Astrocyte (in vitro differentiated cells and primary cell): ENCODE measurements around the gene FUT2. TPM values are rescaled to one million over a fixed set of nuclear protein-coding genes. Genes with fewer than 3 reads are reported as not detected.

Experiments
- DNase-seq: peaks from one replicate; pipeline ENCODE4 v3.0.0-alpha.2; 2010; ENCODE audit warnings: low read depth
- FAIRE-seq: peaks from 2 replicates; lab custom pipeline; 2011; peaks lifted over from hg19 to GRCh38; lab: Jason Lieb, UNC
- H2AFZ ChIP-seq: 2 replicates; pipeline ENCODE4 v1.6.0; 2012; ENCODE audit warnings: low read depth, low read length, inconsistent platforms
- H3K27ac ChIP-seq: 2 replicates; pipeline ENCODE4 v1.5.1; 2011; ENCODE audit warnings: low read depth, low read length, inconsistent platforms
- H3K27me3 ChIP-seq: 2 replicates; pipeline ENCODE4 v1.6.0; 2011; ENCODE audit warnings: low read length, inconsistent platforms; ENCODE audit not compliant: insufficient read depth
- H3K36me3 ChIP-seq: 2 replicates; pipeline ENCODE4 v1.5.1; 2011; ENCODE audit warnings: low read length, inconsistent platforms; ENCODE audit not compliant: insufficient read depth
- H3K4me1 ChIP-seq: 2 replicates; pipeline ENCODE4 v1.5.1; 2011; ENCODE audit warnings: low read length, inconsistent platforms; ENCODE audit not compliant: insufficient read depth
- H3K4me2 ChIP-seq: 2 replicates; pipeline ENCODE4 v1.6.0; 2012; ENCODE audit warnings: low read length, inconsistent platforms
- H3K4me3 ChIP-seq: 2 replicates; pipeline ENCODE4 v1.5.1; 2011; ENCODE audit warnings: low read depth, mild to moderate bottlenecking, low read length, inconsistent platforms; ENCODE audit not compliant: insufficient read depth
- H3K79me2 ChIP-seq: 2 replicates; pipeline ENCODE4 v1.6.0; 2012; ENCODE audit warnings: mild to moderate bottlenecking, low read length, inconsistent platforms; ENCODE audit not compliant: insufficient read depth
- H3K9ac ChIP-seq: 2 replicates; pipeline ENCODE4 v1.6.0; 2012; ENCODE audit warnings: mild to moderate bottlenecking, low read length, inconsistent platforms
- H3K9me3 ChIP-seq: 2 replicates; pipeline ENCODE4 v1.5.1; 2012; ENCODE audit warnings: low read depth, mild to moderate bottlenecking, low read length, inconsistent platforms; ENCODE audit not compliant: insufficient read depth
- H4K20me1 ChIP-seq: 2 replicates; pipeline ENCODE4 v1.6.0; 2012; ENCODE audit warnings: low read length, inconsistent platforms; ENCODE audit not compliant: insufficient read depth
- H3K27ac Mint-ChIP-seq: one replicate; pipeline ENCODE4 v1.8.0; 2021; ENCODE audit warnings: mild to moderate bottlenecking, mixed read lengths; ENCODE audit not compliant: unreplicated experiment
- H3K27me3 Mint-ChIP-seq: one replicate; pipeline ENCODE4 v1.8.0; 2021; ENCODE audit warnings: low read depth, mixed read lengths; ENCODE audit not compliant: unreplicated experiment
- H3K36me3 Mint-ChIP-seq: one replicate; pipeline ENCODE4 v1.8.0; 2021; ENCODE audit warnings: low read depth, mixed read lengths; ENCODE audit not compliant: unreplicated experiment
- H3K4me1 Mint-ChIP-seq: one replicate; pipeline ENCODE4 v1.8.0; 2021; ENCODE audit warnings: low read depth, mixed read lengths; ENCODE audit not compliant: unreplicated experiment
- H3K4me3 Mint-ChIP-seq: one replicate; pipeline ENCODE4 v1.8.0; 2021; ENCODE audit warnings: mild to moderate bottlenecking, moderate library complexity, mixed read lengths; ENCODE audit not compliant: unreplicated experiment
- H3K9me3 Mint-ChIP-seq: one replicate; pipeline ENCODE4 v1.8.0; 2021; ENCODE audit warnings: mild to moderate bottlenecking, mixed read lengths; ENCODE audit not compliant: unreplicated experiment
- CTCF ChIP-seq: IDR thresholded peaks from 2 replicates; pipeline ENCODE4 v1.5.1; 2011; ENCODE audit warnings: low read depth, mild to moderate bottlenecking, inconsistent platforms, low read length, moderate library complexity; ENCODE audit not compliant: insufficient read depth
- EZH2 ChIP-seq: IDR thresholded peaks from 2 replicates; pipeline ENCODE4 v1.6.1; 2012; ENCODE audit warnings: mild to moderate bottlenecking, low read length, inconsistent platforms; ENCODE audit not compliant: insufficient read depth
- total RNA-seq: library from RNA; stranded (reverse); gene quantifications from 2 replicates; pipeline ENCODE4 v1.2.1, GENCODE V29; 2021

FUT2 gene
- total RNA-seq, 1 donor from 2014 or later, result not detected

GRCh38 chr19:48658483-48658882 is 37.3 kb upstream of the FUT2 start:
- H3K9me3 Mint-ChIP-seq, result no peaks in the 10 kb centered on the region
- Histone ChIP-seq H3K4me2 (no peak overlapping the region), H3K27ac (no peak overlapping the region), H3K36me3 (no peaks in the 10 kb centered on the region), H2AFZ (no peak overlapping the region), H3K27me3 (no peaks in the 10 kb centered on the region), H3K79me2 (no peaks in the 10 kb centered on the region), H3K9ac (no peak overlapping the region), H4K20me1 (no peaks in the 10 kb centered on the region), H3K4me3 (no peak overlapping the region), H3K4me1 (peaks cover 16% of the 10 kb centered on the region), H3K9me3 (no peaks in the 10 kb centered on the region)
- H3K4me3 Mint-ChIP-seq, result no peak overlapping the region
- H3K27ac Mint-ChIP-seq, result no peak overlapping the region
- no peak for DNase-seq
- TF ChIP-seq EZH2, result no peak
- peaks cover 3% of the 10 kb centered on the region for H3K27me3 Mint-ChIP-seq
- peaks cover 6% of the 10 kb centered on the region for H3K4me1 Mint-ChIP-seq
- FAIRE-seq, result no peak
- H3K36me3 Mint-ChIP-seq, result peaks cover 2% of the 10 kb centered on the region

GRCh38 chr19:48659768-48660167 is 36.0 kb upstream of the FUT2 start:
- FAIRE-seq (no peak), DNase-seq (no peak)
- no peaks in the 10 kb centered on the region for H4K20me1 ChIP-seq
- H3K4me3 ChIP-seq, result no peak overlapping the region
- Mint-ChIP-seq H3K4me3 (no peak overlapping the region), H3K4me1 (peaks cover 6% of the 10 kb centered on the region), H3K36me3 (peaks cover 2% of the 10 kb centered on the region), H3K27ac (no peak overlapping the region), H3K9me3 (no peaks in the 10 kb centered on the region), H3K27me3 (peaks cover 3% of the 10 kb centered on the region)
- H3K79me2 ChIP-seq, result no peaks in the 10 kb centered on the region
- no peak overlapping the region for H2AFZ ChIP-seq
- H3K36me3 ChIP-seq, result no peaks in the 10 kb centered on the region
- H3K9me3 ChIP-seq, result no peaks in the 10 kb centered on the region
- no peaks in the 10 kb centered on the region for H3K27me3 ChIP-seq
- H3K4me1 ChIP-seq, result peaks cover 11% of the 10 kb centered on the region
- no peak overlapping the region for H3K27ac ChIP-seq
- H3K9ac ChIP-seq, result no peak overlapping the region
- TF ChIP-seq EZH2 (no peak), CTCF (no peak)
- H3K4me2 ChIP-seq, result no peak overlapping the region

- no peak overlapping the region for H3K27ac Mint-ChIP-seq
- FAIRE-seq, result peak; percentile 70
- peaks cover 6% of the 10 kb centered on the region for H3K4me1 Mint-ChIP-seq
- peak; percentile 81 for DNase-seq
- no peak for TF ChIP-seq CTCF
- no peak for TF ChIP-seq EZH2
- peaks cover 3% of the 10 kb centered on the region for H3K27me3 Mint-ChIP-seq
- Histone ChIP-seq H3K4me2 (peak overlapping the region; percentile 39), H3K4me3 (no peak overlapping the region), H3K27me3 (no peaks in the 10 kb centered on the region), H3K79me2 (no peaks in the 10 kb centered on the region), H2AFZ (peak overlapping the region; percentile 36), H4K20me1 (no peaks in the 10 kb centered on the region), H3K9me3 (no peaks in the 10 kb centered on the region), H3K27ac (no peak overlapping the region), H3K36me3 (no peaks in the 10 kb centered on the region), H3K4me1 (peaks cover 11% of the 10 kb centered on the region), H3K9ac (no peak overlapping the region)
- H3K36me3 Mint-ChIP-seq, result peaks cover 2% of the 10 kb centered on the region
- H3K4me3 Mint-ChIP-seq, result no peak overlapping the region
- no peaks in the 10 kb centered on the region for H3K9me3 Mint-ChIP-seq
These were observed 34.7 kb upstream of the FUT2 start for GRCh38 chr19:48660852-48661710.
